Measurements from ENCODE around the gene EIF3J. TPM values are rescaled to one million over a fixed set of nuclear protein-coding genes. Genes with fewer than 3 reads are reported as not detected.

The EIF3J gene
- total RNA-seq, 1 donor from 2014 or later = 47.7 TPM

DNA sequence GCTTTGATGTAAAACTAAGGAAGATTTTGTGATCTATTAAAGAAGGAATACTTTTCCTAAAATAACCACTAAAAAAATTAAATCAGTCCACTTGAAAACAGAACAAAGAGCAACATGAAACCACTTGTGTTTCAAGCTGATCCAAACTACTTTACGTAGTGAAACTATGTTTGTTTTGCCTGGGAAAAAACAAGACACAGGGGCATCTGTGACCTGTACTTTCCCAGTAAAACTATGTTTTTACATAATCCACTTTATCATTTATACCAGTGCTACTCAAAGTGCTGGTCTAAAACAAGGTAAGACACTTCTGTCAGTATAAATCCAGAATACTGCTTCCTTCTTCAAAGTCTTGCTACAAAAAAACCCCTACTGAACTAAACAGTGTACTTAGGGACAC is 69.8 kb downstream of the EIF3J start:
- Histone ChIP-seq H3K36me3 (ENCODE audit: control insufficient read depth, insufficient read depth, low read length) (no peaks in the 10 kb centered on the region), H3K4me3 (ENCODE audit: low read depth, low read length) (no peak overlapping the region), H3K27me3 (ENCODE audit: control insufficient read depth, insufficient read depth, low read length) (no peaks in the 10 kb centered on the region)
- no peak for DNase-seq (ENCODE audit: low read depth)
- TF ChIP-seq, protein P1, sequence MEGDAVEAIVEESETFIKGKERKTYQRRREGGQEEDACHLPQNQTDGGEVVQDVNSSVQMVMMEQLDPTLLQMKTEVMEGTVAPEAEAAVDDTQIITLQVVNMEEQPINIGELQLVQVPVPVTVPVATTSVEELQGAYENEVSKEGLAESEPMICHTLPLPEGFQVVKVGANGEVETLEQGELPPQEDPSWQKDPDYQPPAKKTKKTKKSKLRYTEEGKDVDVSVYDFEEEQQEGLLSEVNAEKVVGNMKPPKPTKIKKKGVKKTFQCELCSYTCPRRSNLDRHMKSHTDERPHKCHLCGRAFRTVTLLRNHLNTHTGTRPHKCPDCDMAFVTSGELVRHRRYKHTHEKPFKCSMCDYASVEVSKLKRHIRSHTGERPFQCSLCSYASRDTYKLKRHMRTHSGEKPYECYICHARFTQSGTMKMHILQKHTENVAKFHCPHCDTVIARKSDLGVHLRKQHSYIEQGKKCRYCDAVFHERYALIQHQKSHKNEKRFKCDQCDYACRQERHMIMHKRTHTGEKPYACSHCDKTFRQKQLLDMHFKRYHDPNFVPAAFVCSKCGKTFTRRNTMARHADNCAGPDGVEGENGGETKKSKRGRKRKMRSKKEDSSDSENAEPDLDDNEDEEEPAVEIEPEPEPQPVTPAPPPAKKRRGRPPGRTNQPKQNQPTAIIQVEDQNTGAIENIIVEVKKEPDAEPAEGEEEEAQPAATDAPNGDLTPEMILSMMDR (IDR thresholded peaks at IDR 0.05; ENCODE audit: insufficient read depth, low read length, poor library complexity, severe bottlenecking) = no peak

Other genes starting within 250 kb of the EIF3J start
- 70.0 and 72.2 TPM in 2 replicates for gene GOLM2, start 248.4 kb upstream of the EIF3J start, total RNA-seq
- 36.6 and 41.6 TPM in 2 replicates for gene CTDSPL2, start 109.5 kb upstream of the EIF3J start, total RNA-seq
- 63.3 and 68.5 TPM in 2 replicates for gene SPG11, start 126.5 kb downstream of the EIF3J start, total RNA-seq
- 0.33 TPM in 1 of 2 replicates, not detected in the other for gene PATL2, start 174.2 kb downstream of the EIF3J start, total RNA-seq
- gene B2M, start 174.4 kb downstream of the EIF3J start, total RNA-seq = 853 and 956 TPM in 2 replicates
- 9.6 and 12.3 TPM in 2 replicates for gene TRIM69, start 199.4 kb downstream of the EIF3J start, total RNA-seq

Data from kidney epithelial cell (primary cell).